H1 (cell line): ENCODE data around the gene PRXL2B. TPM values are rescaled to one million over a fixed set of nuclear protein-coding genes. Genes with fewer than 3 reads are reported as not detected.

Experiments used
- CTCF ChIA-PET: fragments of 300-600 bp; sonication (Branson Sonifier 250); formaldehyde crosslinking; loops from one replicate; lab custom pipeline; 2021; ENCODE audit not compliant: partially characterized antibody; lab: Charles Lee
- POLR2A ChIA-PET: fragments of 300-600 bp; sonication (Branson Sonifier 250); formaldehyde crosslinking; loops from one replicate; lab custom pipeline; 2021; ENCODE audit warnings: inconsistent platforms; ENCODE audit not compliant: partially characterized antibody; lab: Charles Lee
- DNase-seq, 2 experiments: peaks; one replicate each; pipeline versions ENCODE4 v3.0.0 to v3.0.0-alpha.2; 2010 to 2022; ENCODE audit warnings: low spot score in 2 of 2, low read depth in 1 of 2, mixed read lengths in 1 of 2
- FAIRE-seq: peaks from 2 replicates; lab custom pipeline; 2011; peaks lifted over from hg19 to GRCh38; lab: Jason Lieb, UNC
- H2AFZ ChIP-seq: 2 replicates; pipeline ENCODE4 v1.8.1; 2012; ENCODE audit warnings: low read length, inconsistent platforms
- H2AK5ac ChIP-seq: 2 replicates; pipeline ENCODE4 v1.6.1; 2013; ENCODE audit warnings: low read depth, low read length
- H2BK120ac ChIP-seq: replicated peaks from 2 replicates; pipeline ENCODE3; 2013; ENCODE audit warnings: low read depth, low read length, inconsistent platforms
- H2BK12ac ChIP-seq: 2 replicates; pipeline ENCODE4 v1.6.1; 2013; ENCODE audit warnings: low read depth, low read length
- H2BK15ac ChIP-seq: 2 replicates; pipeline ENCODE4 v1.6.1; 2013; ENCODE audit warnings: low read length
- H2BK20ac ChIP-seq: 2 replicates; pipeline ENCODE4 v1.6.1; 2013; ENCODE audit warnings: low read length
- H2BK5ac ChIP-seq: 2 replicates; pipeline ENCODE4 v1.6.1; 2013; ENCODE audit warnings: low read depth, low read length
- H3K14ac ChIP-seq: 2 replicates; pipeline ENCODE4 v1.6.1; 2013; ENCODE audit warnings: inconsistent platforms; ENCODE audit not compliant: insufficient read length
- H3K18ac ChIP-seq: 2 replicates; pipeline ENCODE4 v1.6.1; 2013; ENCODE audit warnings: low read length; ENCODE audit errors: extremely low read depth
- H3K23ac ChIP-seq: 2 replicates; pipeline ENCODE4 v1.6.1; 2013; ENCODE audit warnings: inconsistent platforms; ENCODE audit not compliant: insufficient read length
- H3K23me2 ChIP-seq: 2 replicates; pipeline ENCODE4 v1.6.1; 2013; ENCODE audit warnings: low read depth, low read length
- H3K27ac ChIP-seq: 2 replicates; pipeline ENCODE4 v1.6.1; 2011; ENCODE audit warnings: low read depth, low read length, inconsistent platforms
- H3K27me3 ChIP-seq, 4 experiments: replicated peaks in 1 of 4; 1 replicate in 1 of 4; 2 replicates in 3 of 4; pipeline versions ENCODE4 v1.6.1 to v1.8.1; 2011 to 2013; ENCODE audit warnings: low read length in 3 of 4, mild to moderate bottlenecking in 3 of 4, inconsistent platforms in 2 of 4, mixed read lengths in 2 of 4, moderate library complexity in 1 of 4; ENCODE audit not compliant: control insufficient read depth in 3 of 4, insufficient read depth in 3 of 4; ENCODE audit errors: extremely low read depth in 1 of 4
- H3K36me3 ChIP-seq, 4 experiments: 2 replicates each; pipeline versions ENCODE4 v1.6.1 to v1.8.1; 2011 to 2013; ENCODE audit warnings: mild to moderate bottlenecking in 4 of 4, low read length in 3 of 4, moderate library complexity in 2 of 4, control low read depth in 1 of 4, inconsistent platforms in 1 of 4; ENCODE audit not compliant: insufficient read depth in 4 of 4, control insufficient read depth in 2 of 4
- H3K4ac ChIP-seq: replicated peaks from 2 replicates; pipeline ENCODE3; 2013; ENCODE audit warnings: low read length, low read depth, mixed read lengths, inconsistent platforms; ENCODE audit not compliant: insufficient read length
- H3K4me1 ChIP-seq, 4 experiments: replicated peaks in 1 of 4; 1 replicate in 1 of 4; 2 replicates in 3 of 4; pipeline versions ENCODE4 v1.6.1 to v1.8.1; 2011 to 2013; ENCODE audit warnings: low read length in 3 of 4, inconsistent platforms in 2 of 4, mixed read lengths in 1 of 4; ENCODE audit not compliant: insufficient read depth in 4 of 4, control insufficient read depth in 3 of 4
- H3K4me2 ChIP-seq, 2 experiments: 2 replicates each; pipeline versions ENCODE4 v1.6.1 to v1.8.1; 2011 to 2013; ENCODE audit warnings: low read depth in 2 of 2, low read length in 2 of 2, control low read depth in 1 of 2, inconsistent platforms in 1 of 2, mild to moderate bottlenecking in 1 of 2; ENCODE audit not compliant: insufficient read depth in 1 of 2
- H3K4me3 ChIP-seq, 4 experiments: fragments of 200-600, 300-600 bp in 1 of 4; sonication (generic), shearing (Covaris generic), sonication (Bioruptor Twin) in 1 of 4; 2 replicates each; pipeline versions ENCODE4 v1.5.1 to v1.8.1; 2011 to 2016; ENCODE audit warnings: low read length in 4 of 4, low read depth in 3 of 4, control low read depth in 2 of 4, inconsistent platforms in 2 of 4, mild to moderate bottlenecking in 2 of 4, mixed read lengths in 1 of 4, moderate library complexity in 1 of 4; ENCODE audit not compliant: insufficient read depth in 2 of 4; ENCODE audit errors: extremely low read depth in 1 of 4
- H3K56ac ChIP-seq: replicated peaks from 2 replicates; pipeline ENCODE3; 2013; ENCODE audit warnings: low read depth, mild to moderate bottlenecking, mixed read lengths, low read length, inconsistent platforms; ENCODE audit not compliant: insufficient read length
- H3K79me1 ChIP-seq: 2 replicates; pipeline ENCODE4 v1.6.1; 2013; ENCODE audit warnings: low read depth, low read length, control low read depth
- H3K79me2 ChIP-seq, 2 experiments: 2 replicates each; pipeline versions ENCODE4 v1.6.1 to v1.8.1; 2012 to 2013; ENCODE audit warnings: low read length in 2 of 2, mild to moderate bottlenecking in 2 of 2, inconsistent platforms in 1 of 2; ENCODE audit not compliant: insufficient read depth in 2 of 2, control insufficient read depth in 1 of 2
- H3K9ac ChIP-seq, 4 experiments: replicated peaks in 1 of 4; 1 replicate in 1 of 4; 2 replicates in 3 of 4; pipeline versions ENCODE4 v1.6.1 to v1.8.1; 2011 to 2013; ENCODE audit warnings: low read depth in 3 of 4, low read length in 3 of 4, control low read depth in 2 of 4, mild to moderate bottlenecking in 2 of 4, moderate library complexity in 2 of 4, inconsistent platforms in 1 of 4; ENCODE audit errors: extremely low read depth in 1 of 4
- H3K9me3 ChIP-seq, 2 experiments: 2 replicates each; pipeline versions ENCODE4 v1.6.1 to v1.8.1; 2012 to 2013; ENCODE audit warnings: mild to moderate bottlenecking in 2 of 2, moderate library complexity in 2 of 2, control low read depth in 1 of 2, inconsistent platforms in 1 of 2, low read depth in 1 of 2, low read length in 1 of 2, mixed read lengths in 1 of 2; ENCODE audit not compliant: insufficient read depth in 2 of 2
- H4K20me1 ChIP-seq, 2 experiments: replicated peaks in 1 of 2; 2 replicates each; pipeline versions ENCODE3 to v1.8.1; 2011 to 2013; ENCODE audit warnings: inconsistent platforms in 2 of 2, low read length in 2 of 2, mild to moderate bottlenecking in 1 of 2; ENCODE audit not compliant: insufficient read depth in 2 of 2, control insufficient read depth in 1 of 2
- H4K5ac ChIP-seq: 2 replicates; pipeline ENCODE4 v1.6.1; 2013; ENCODE audit warnings: low read length, low read depth, mixed read lengths, inconsistent platforms; ENCODE audit not compliant: insufficient read length
- H4K8ac ChIP-seq: 2 replicates; pipeline ENCODE4 v1.8.0; 2013; ENCODE audit warnings: mild to moderate bottlenecking, moderate library complexity, low read length, inconsistent platforms; ENCODE audit not compliant: insufficient read depth; ENCODE audit errors: extremely low read depth
- H4K91ac ChIP-seq: replicated peaks from 2 replicates; pipeline ENCODE3; 2013; ENCODE audit warnings: low read length, mixed read lengths, inconsistent platforms; ENCODE audit not compliant: insufficient read length
- EZH2 ChIP-seq: fragments of 200-600 bp; sonication (generic); IDR thresholded peaks from 2 replicates; pipeline ENCODE4 v1.7.1; 2012; ENCODE audit warnings: low read depth, mild to moderate bottlenecking, moderate library complexity, low read length, inconsistent platforms; ENCODE audit not compliant: severe bottlenecking
- FOSL1 ChIP-seq: IDR thresholded peaks from 2 replicates; pipeline ENCODE4 v1.6.1; 2011; ENCODE audit warnings: mild to moderate bottlenecking, low read depth, low read length, moderate library complexity; ENCODE audit not compliant: insufficient read depth
- HDAC6 ChIP-seq: IDR thresholded peaks from one replicate; pipeline ENCODE4 v1.7.1; 2012; ENCODE audit warnings: low read depth, mild to moderate bottlenecking, inconsistent platforms, low read length, moderate library complexity
- RNF2 ChIP-seq: fragments of 200-900, 300-1000 bp; sonication (generic); IDR thresholded peaks from 2 replicates; pipeline ENCODE4 v1.7.1; 2016; ENCODE audit warnings: borderline replicate concordance, low read depth, mild to moderate bottlenecking, antibody characterized with exemption, low read length; ENCODE audit not compliant: poor library complexity, severe bottlenecking; ENCODE audit errors: missing control alignments
- SAP30 ChIP-seq: fragments of 300-600 bp; sonication (generic); IDR thresholded peaks from 2 replicates; pipeline ENCODE4 v1.7.1; 2012; ENCODE audit warnings: low read length, moderate library complexity, mild to moderate bottlenecking, inconsistent platforms; ENCODE audit not compliant: insufficient read depth, insufficient replicate concordance
- SIN3A ChIP-seq, 2 experiments: IDR thresholded peaks in 1 of 2; conservative IDR thresholded peaks in 1 of 2; 2 replicates each; pipeline ENCODE4 v1.6.1; 2011 to 2012; ENCODE audit warnings: low read length in 2 of 2, improper control_type of control experiment in 1 of 2, low read depth in 1 of 2, mild to moderate bottlenecking in 1 of 2
- WGBS, 2 experiments: shearing (Covaris generic) in 1 of 2; methylation state at CpG; one replicate each; pipeline versions ENCODE4 v1.1.6 to v1.1.7; 2013 to 2015; ENCODE audit warnings: low lambda C conversion rate in 2 of 2, mixed read lengths in 2 of 2, inconsistent platforms in 1 of 2, low coverage in 1 of 2, missing lambda C conversion rate in 1 of 2; ENCODE audit not compliant: insufficient replicate concordance in 2 of 2, insufficient coverage in 1 of 2, insufficient read length in 1 of 2; ENCODE audit errors: extremely low coverage in 1 of 2, missing lambda C conversion rate in 1 of 2; 5-methylcytosine and 5-hydroxymethylcytosine counted together
- polyA plus RNA-seq, 7 experiments: library from polyadenylated mRNA; depleted of rRNA in 3 of 7; stranded (reverse) in 5 of 7; unstranded in 2 of 7; fragments of >200 nt in 5 of 7; fragments of 200-250 nt in 2 of 7; gene quantifications; 1 replicate in 5 of 7; 2 replicates in 1 of 7; 4 replicates in 1 of 7; pipeline versions ENCODE4 v1.2.1 to v1.2.3, GENCODE V29; 2011 to 2013; ENCODE audit warnings: missing spikeins in 2 of 7, mixed read lengths in 2 of 7
- total RNA-seq: library from RNA; stranded (reverse); fragmentation: NEBNext Ultra II Directional; extraction: Animal tissue kit (Norgen Biotek cat#: 25700); gene quantifications from 2 replicates; pipeline ENCODE4 v1.2.1, GENCODE V29; 2021
- TF ChIP-seq, protein P1 (sequence below), 3 experiments: IDR thresholded peaks; 1 replicate in 2 of 3; 2 replicates in 1 of 3; pipeline versions ENCODE4 v1.5.1 to v1.6.1; 2011; ENCODE audit warnings: low read length in 3 of 3, mild to moderate bottlenecking in 3 of 3, inconsistent platforms in 2 of 3, low read depth in 1 of 3, moderate library complexity in 1 of 3; ENCODE audit not compliant: insufficient read depth in 1 of 3; ENCODE audit errors: control extremely low read depth in 1 of 3

The PRXL2B gene
- total and polyA plus RNA-seq, 2 of the 8 experiments (the other 6 are each of a cell fraction or from before 2014, with no cell fraction given): 35.3 to 46.0 TPM

DNA sequence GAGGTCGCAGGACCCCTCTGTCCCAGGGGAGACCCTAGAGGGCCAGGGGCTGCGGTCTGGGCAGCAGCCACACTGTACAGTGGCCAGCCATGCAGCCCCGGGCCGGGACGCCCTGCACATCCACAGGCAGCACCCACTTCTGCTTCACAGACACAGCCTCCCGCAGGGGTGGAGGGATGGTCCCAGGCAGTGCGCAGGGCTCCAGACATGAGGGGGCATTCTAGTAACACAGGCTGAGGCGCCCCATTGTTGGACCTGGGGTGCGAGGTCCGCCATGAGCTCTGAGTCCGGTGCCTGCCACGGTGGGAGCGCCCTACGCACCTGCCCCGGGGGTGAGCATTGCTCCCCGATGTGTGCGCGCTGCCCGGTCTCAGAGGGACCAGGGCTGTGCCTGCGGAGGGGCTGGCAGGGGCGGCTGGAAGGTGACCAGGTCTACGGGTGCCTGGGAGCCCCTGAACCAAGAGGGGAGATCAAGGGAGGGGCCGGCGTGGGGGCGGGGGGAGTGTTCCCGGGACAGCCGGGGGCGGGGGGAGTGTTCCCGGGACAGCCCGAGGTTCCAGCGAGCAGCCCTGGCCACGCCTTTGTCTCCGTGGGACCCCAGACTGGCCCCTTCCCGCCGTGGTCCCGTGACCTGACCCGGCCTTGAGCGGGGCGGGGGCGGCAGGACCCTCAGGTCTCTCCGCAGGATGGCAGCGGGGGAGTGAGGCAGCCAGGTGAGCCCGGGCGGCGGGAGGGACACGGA is 41.8 kb downstream of the PRXL2B start:
- H3K23me2 ChIP-seq: peaks cover 6% of the 10 kb centered on the region
- H3K14ac ChIP-seq: no peak overlapping the region
- H2BK120ac ChIP-seq: no peak overlapping the region
- no peak overlapping the region for H2BK15ac ChIP-seq
- peak overlapping the region; percentile 66 to 84 for H3K4me2 ChIP-seq
- H3K27me3 ChIP-seq: peaks cover 22 to 52% (median 36%) of the 10 kb centered on the region in 4 experiments
- H3K4me1 ChIP-seq: peaks cover 0 to 23% (median 15%) of the 10 kb centered on the region in 4 experiments; a peak in 6 of 7 replicates
- no peak overlapping the region for H3K27ac ChIP-seq
- no peak overlapping the region for H3K23ac ChIP-seq
- H2AFZ ChIP-seq: no peak overlapping the region
- H2BK12ac ChIP-seq: no peak overlapping the region
- FAIRE-seq: no peak
- H2BK5ac ChIP-seq: no peak overlapping the region
- H3K79me1 ChIP-seq: no peaks in the 10 kb centered on the region
- H3K4me3 ChIP-seq: peak overlapping the region; percentile 34 to 64 (median 34)
- no peak for DNase-seq
- 28% methylated on average over 22 of the region's 46 CpGs; no CpG with 5 or more reads in 1 of the 2 experiments for WGBS, 2 experiments
- H4K5ac ChIP-seq: no peak overlapping the region
- H4K91ac ChIP-seq: no peak overlapping the region
- no peak overlapping the region for H2AK5ac ChIP-seq
- no peak overlapping the region for H3K4ac ChIP-seq
- no peak overlapping the region for H2BK20ac ChIP-seq
- H4K8ac ChIP-seq: peak overlapping the region; percentile 89; the same call in 1 of the 2 replicates
- peaks cover 0 to 4% of the 10 kb centered on the region in 2 experiments; a peak in 1 of 4 replicates for H3K9me3 ChIP-seq
- CTCF ChIA-PET: interaction anchor here (0.6 kb wide), 1 partner anchor 30 kb away, joined by 3 read pairs; no protein-coding TSS in a partner anchor
- POLR2A ChIA-PET: interaction anchor here (1.0 kb wide), 1 partner anchor 43 kb away, joined by 4 read pairs; no protein-coding TSS in a partner anchor
- no peak overlapping the region for H3K9ac ChIP-seq
- H4K20me1 ChIP-seq: peaks cover 0 to 11% of the 10 kb centered on the region in 2 experiments
- no peaks in the 10 kb centered on the region for H3K79me2 ChIP-seq
- H3K56ac ChIP-seq: no peak overlapping the region
- H3K18ac ChIP-seq: no peak overlapping the region; the same call in 1 of the 2 replicates
- H3K36me3 ChIP-seq: no peaks in the 10 kb centered on the region
- TF ChIP-seq SAP30: no peak
- peak; percentile 35 for TF ChIP-seq EZH2
- TF ChIP-seq, protein P1, sequence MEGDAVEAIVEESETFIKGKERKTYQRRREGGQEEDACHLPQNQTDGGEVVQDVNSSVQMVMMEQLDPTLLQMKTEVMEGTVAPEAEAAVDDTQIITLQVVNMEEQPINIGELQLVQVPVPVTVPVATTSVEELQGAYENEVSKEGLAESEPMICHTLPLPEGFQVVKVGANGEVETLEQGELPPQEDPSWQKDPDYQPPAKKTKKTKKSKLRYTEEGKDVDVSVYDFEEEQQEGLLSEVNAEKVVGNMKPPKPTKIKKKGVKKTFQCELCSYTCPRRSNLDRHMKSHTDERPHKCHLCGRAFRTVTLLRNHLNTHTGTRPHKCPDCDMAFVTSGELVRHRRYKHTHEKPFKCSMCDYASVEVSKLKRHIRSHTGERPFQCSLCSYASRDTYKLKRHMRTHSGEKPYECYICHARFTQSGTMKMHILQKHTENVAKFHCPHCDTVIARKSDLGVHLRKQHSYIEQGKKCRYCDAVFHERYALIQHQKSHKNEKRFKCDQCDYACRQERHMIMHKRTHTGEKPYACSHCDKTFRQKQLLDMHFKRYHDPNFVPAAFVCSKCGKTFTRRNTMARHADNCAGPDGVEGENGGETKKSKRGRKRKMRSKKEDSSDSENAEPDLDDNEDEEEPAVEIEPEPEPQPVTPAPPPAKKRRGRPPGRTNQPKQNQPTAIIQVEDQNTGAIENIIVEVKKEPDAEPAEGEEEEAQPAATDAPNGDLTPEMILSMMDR (IDR thresholded peaks at IDR 0.05; ENCODE audit: control extremely low read depth in 1 of 3, insufficient read depth in 1 of 3, low read depth in 1 of 3, low read length in 3 of 3): no peak
- no peak for TF ChIP-seq FOSL1
- no peak for TF ChIP-seq SIN3A (conservative IDR thresholded peaks at IDR 0.05 in 1 of 2, IDR thresholded peaks at IDR 0.05 in 1 of 2; ENCODE audit: low read depth in 1 of 2, low read length in 2 of 2)
- TF ChIP-seq RNF2: no peak
- no peak for TF ChIP-seq HDAC6
